NAMALWA (cell line): Measurements from ENCODE around the gene AKAP14.
"Not testable (repeated sequence)": the region's sequence is repeated elsewhere in the genome, so short reads cannot be mapped to it uniquely, and the experiment has no call there.

Source experiments
- DNase-seq: peaks from one replicate; pipeline ENCODE4 v3.0.0-alpha.2; 2015; ENCODE audit warnings: low spot score

Gene AKAP14

DNA sequence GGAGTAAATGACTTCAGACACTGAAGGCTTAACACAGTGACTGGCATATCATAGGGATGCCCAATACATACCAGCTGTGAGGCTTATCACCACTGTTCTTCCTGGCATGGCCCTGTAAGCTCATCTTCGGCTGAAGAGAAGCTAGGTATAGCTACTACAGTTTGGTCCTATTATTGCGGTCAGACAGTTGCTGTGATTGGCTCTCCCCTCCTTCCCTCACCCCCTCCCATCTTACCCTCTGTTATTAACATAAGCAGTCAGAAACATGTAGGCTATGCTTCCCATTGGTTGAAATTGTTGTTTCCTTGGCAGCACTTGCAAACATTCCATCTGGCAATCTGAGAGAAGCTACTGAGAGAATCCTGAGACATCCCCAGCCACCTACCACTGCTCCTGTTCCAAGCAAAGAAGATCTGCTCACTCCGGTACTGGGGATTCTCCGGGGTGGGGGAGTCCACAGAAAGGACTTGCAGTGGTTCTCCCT is at the start of gene AKAP14:
Gene AKAP14, plus strand, starts transcription at position 51 of the 484 bp plus-strand sequence. CDS start 7,331 bp downstream, outside the sequence.
- no peak for DNase-seq

DNA sequence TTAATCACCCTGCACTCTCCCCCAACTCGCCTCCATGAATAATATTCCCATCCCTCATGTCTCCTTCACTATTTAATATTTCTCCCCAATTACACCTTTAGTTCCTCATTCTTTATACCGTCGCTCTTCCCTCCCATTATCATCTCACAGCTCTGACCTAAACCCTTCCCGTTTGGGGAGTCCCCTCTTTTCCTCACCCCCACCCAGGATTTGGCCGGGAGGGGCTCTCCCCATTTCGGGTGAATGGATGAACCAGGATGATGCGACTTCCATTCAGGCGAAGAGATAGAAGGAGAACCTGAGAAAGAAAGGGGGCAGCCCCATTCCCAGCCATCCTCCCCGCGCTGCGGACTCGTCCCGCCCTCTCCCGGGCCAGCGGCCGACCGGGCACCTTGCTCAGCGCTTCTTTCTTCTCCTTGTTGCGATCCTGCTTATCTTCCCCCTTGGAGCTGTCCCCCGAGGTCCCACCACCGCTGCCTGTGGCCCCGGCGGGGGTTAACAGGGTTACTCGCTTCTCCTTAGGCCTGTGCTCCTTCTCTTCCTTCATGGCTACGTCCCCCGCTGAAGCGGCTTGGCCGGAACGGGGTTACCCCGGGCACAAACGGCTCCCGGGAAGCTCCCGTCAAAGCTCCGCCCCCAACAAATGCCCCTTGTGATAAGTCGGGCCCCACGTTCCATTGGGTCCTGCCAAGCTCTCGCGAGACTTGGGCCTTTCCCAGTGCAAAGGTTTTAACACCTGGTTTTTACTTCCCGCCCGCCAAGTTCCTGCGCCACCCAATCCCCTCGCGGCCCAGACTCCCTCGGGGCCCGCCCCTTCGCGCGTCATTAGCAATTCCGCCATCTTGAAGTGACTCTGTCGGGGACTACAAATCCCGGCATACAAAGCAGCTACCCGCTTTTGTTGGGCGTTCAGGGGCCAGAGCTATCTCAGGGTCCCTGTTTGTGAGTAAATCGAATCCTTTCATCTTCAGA is 43.0 kb upstream of the AKAP14 start, which contains the start of gene UPF3B:
Gene UPF3B, minus strand, starts transcription at position 582 of the 972 bp plus-strand sequence. Its CDS starts 35 bp downstream, at position 547.
- peak; percentile 98 for DNase-seq

- no peak for DNase-seq
Measured at GRCh38 chrX:119853444-119853843, 42.2 kb upstream of the AKAP14 start.

DNA sequence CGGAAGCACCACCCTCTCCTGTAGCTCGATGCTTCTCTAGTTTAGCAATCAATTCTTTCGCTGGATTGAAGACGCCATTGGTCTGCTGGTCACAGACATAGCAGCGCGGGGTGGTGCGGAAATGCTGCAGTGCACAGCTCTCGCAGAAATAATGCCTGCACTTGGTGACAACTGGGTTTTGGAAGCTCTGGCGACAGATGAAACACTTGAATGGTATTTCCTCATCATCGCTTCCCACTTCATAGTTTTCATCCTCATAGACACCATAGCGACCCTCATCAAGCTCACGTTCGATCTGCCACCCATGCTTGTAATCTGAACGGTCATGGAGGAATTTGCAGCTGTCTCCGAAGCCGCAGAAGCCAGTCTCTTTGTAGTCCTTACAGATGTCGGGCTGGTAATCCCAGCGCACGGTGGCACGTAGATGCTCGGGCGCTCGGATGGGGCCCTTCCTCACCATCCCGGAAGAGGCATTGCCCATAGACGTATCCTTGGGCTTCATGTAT is 25.0 kb upstream of the AKAP14 start:
- DNase-seq, result peak; percentile 63

DNA sequence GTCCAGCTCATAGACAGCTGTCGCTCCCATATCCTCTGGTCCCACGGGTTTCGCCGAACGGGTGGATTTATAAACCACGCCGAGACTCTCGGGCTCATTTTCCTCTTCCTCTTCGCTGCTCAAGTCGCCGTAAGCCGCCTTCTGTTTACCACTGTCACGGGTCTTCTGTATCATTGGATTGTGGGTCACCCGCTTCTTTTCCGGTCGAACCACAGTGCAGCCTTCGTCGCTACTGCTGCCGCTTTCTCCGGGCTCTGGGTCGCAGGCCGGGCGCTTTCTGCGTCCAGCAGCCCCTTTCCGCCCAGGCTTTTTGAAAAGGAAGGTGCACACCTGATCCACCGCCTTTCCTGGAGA is 24.5 kb upstream of the AKAP14 start:
- DNase-seq, result no peak

DNA sequence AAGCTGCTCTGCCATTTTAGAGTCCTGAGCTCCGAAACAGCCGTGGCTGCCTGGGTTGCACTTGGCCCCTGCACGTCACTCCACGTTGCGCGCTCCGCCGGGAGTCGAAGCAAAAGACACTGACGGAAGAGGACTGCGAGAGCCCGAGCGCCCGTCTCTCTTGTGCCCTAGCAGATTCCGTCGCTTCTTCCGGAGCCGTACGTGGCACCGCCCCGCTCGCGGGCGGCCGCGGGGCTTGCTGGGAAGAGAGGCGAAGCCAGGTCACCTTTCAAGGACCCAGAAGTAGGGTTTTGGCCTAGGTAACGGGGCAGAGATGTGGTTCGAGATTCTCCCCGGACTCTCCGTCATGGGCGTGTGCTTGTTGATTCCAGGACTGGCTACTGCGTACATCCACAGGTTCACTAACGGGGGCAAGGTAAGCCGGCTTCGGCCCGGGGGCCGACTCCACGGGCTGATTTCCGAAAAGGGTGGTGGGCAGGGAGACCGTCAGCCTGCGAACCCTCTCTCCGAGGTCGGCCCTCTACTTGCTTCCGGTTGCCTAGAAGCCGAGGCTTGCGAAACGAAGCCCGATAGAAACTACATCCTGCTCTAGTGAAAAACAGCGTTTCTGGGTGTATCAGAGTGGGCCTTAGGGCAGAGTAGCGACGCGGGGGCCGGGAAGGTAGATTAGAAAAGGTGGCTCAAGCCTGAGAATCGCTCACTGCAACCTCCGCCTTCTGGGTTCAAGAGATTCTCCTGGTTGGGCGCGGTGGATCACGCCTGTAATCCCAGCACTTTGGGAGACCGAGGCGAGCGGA is 23.9 kb upstream of the AKAP14 start, which contains the start of the genes NDUFA1 and RNF113A:
Gene NDUFA1, plus strand, starts transcription at position 234 of the 797 bp plus-strand sequence. Its CDS starts 80 bp downstream, at position 314.
Gene RNF113A, minus strand, starts transcription at position 135 of the 797 bp plus-strand sequence. Its CDS starts 120 bp downstream, at position 15.
- peak; percentile 91 for DNase-seq

GRCh38 chrX:119878740-119879139 is 17.0 kb upstream of the AKAP14 start:
- DNase-seq, result no peak

GRCh38 chrX:119880076-119880475 is 15.6 kb upstream of the AKAP14 start:
- peak; percentile 40 for DNase-seq

DNA sequence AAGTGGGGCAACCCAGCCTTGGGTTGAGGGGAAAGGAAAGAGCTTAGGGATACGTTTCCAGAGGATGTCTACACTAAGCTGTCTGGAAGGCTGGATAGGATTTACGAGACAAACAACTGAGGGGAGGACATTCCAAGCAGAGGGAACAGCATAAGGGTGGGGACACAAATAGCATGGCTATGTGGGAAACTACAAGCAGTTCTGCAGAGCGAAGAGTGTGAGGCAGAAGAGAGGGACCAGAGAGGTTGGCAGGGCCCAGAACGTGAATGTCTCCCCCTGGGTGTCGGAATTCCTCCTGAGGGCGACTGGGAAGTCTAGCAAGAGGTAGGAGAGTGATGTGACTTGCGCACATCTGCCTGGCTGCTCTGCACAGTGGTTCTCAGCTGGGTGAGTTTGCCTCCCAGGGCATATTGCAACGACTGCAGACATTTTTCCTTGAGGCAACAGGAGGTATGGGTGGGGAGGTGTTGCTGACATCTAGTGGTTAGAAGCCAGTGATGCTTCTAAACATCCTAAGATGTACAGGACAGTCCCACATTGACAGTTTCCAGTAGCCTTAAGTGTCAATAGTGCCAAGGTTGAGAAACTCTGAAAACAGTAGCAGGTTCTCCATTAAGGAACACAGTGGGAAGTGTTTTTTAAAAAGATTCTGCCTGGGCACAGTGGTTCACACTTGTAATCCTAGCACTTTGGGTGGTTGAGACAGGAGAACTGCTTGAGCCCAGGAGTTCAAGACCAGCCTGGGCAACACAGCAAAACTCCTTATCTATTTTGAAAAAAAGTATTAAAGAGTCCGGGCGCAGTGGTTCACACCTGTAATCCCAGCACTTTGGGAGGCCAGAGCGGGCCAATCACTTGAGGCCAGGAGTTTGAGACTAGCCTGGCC is 14.9 kb upstream of the AKAP14 start:
- DNase-seq, result peak; percentile 74

DNA sequence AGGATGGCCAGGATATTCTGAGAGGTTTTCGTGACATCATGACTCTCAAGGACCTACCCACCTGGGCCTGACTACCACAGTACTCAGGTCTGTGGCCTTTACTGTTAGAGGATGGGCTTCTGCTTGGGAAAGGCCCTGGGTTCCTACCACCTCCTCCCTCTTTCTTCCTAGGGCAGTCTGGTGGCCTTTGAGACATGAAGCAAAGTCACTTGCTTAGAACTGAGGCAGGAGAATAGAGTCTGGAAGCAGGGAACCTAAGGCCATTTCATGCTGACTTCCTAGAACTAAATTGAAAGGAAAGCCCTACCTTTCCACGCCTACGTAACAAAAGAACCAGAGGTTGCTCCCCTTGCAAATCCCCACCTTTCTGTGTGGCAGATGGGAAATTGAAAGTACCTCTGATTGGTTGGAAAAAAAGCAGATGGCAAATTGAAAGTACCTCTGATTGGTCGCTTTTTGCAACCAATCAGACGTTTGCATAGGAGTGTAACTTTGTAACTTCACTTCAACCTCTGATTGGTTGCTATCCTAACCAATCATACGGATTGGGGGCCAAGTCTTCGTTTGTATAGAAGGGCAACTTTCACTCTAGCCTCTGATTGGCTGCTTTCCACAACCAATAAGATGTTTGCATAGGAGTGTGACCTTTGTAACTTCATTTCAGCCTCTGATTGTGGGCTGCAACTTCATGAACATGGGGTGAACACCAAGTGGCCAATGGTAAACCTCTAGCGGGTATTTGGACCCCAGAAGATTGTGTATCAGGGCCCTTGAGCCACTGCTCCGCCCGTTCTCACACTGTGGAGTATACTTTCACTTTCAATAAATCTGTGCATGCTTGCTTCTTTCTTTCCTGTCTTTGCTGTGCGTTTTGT is 9.9 kb upstream of the AKAP14 start:
- peak; percentile 76 for DNase-seq

DNA sequence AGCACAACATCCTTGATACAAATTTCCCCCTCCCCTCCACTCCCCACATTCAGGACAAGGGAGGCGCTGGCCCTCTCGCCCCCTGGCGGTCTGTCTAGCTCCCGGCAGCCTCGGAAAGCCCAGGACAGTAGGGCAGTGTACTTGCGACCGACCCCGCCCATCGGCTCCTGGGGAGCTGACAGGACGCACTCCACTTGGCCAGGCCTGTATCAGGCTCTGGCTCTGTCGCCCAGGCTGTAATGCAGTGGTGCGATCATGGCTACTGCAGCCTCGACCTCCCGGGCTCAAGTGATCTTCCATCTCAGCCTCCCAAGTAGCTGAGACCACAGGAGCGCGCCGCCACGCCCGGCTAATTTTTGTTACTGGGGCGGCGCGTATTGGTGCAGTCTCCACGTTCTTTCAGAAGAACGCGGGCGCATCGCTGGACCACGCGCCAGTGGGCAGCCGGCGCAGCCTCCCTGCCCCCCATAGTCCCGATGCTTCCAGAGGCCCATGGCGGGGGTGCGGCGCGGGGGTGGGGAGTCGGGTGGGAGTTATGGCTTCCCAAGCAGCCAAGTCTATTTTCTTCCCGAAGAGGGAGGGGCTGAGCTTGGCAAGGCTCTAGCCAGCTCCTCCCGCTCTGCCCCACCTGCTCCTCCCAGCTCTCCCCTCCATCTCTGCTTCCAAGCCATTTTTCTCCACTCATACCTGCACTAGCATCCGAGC is 7.8 kb upstream of the AKAP14 start:
- peak; percentile 68 for DNase-seq

DNA sequence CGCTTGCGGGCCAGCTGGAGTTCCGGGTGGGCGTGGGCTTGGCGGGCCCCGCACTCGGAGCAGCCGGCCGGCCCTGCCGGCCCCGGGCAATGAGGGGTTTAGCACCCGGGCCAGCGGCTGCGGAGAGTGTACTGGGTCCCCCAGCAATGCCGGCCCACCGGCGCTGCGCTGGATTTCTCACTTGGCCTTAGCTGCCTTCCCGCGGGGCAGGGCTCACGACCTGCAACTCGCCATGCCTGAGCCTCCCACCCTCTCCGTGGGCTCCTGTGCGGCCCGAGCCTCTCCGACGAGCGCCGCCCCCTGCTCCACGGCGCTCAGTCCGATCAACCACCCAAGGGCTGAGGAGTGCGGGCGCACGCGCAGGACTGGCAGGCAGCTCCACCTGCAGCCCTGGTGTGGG is 5.1 kb upstream of the AKAP14 start:
- DNase-seq, result not testable (repeated sequence)

- DNase-seq, result not testable (repeated sequence)
Measured at GRCh38 chrX:119891961-119892692, 3.6 kb upstream of the AKAP14 start.

DNA sequence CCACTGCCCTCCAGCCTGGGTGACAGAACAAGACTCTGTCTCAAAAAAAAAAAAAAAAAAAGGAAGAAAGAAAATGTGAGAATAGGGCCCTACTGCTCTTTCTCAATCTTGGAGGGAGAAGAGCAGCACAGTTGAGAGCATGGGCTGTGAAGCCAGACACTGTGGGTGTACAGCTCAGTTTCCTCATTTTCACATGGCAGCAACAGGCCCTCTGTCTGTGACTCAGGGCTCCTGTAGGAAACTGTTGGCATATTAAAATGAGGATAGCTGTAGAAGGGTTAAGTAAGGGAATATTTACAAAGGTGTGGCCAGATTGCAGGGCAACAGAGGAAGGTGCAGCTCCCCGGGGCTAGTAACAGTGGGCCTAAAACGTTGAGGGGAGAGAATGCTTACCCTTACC is 3.4 kb downstream of the AKAP14 start:
- no peak for DNase-seq

GRCh38 chrX:119900976-119901375 is 5.3 kb downstream of the AKAP14 start:
- no peak for DNase-seq

DNA sequence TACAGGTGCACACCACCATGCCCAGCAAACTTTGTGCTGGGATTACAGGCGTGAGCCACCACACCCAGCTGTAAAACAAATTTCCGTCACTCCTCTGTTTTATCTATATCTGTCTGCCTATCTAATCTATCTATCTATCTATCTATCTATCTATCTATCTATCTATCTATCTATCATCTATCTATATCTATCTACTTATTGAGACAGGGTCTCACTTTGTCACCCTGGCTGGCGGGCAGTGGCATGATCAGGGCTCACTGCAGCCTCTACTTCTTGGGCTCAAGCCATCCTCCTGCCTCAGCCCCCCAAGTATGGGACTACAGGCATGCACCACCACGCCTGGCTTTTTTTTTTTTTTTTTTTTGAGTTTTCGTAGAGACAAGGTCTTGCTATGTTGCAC is 20.6 kb downstream of the AKAP14 start:
- no peak for DNase-seq

GRCh38 chrX:119917877-119918276 is 22.2 kb downstream of the AKAP14 start:
- no peak for DNase-seq

GRCh38 chrX:119919835-119920585 is 24.3 kb downstream of the AKAP14 start:
- no peak for DNase-seq
